OCI-LY1 (cell line): ENCODE data around the gene MPP3.

ENCODE experiments used
- H2AFZ ChIP-seq: fragments of 200-600 bp; sonication (generic), shearing (Covaris generic); 2 replicates; pipeline ENCODE4 v1.6.0; 2014; ENCODE audit warnings: antibody characterized with exemption, mild to moderate bottlenecking, low read length
- H3F3A ChIP-seq: fragments of 200-600 bp; sonication (generic), shearing (Covaris generic); 2 replicates; pipeline ENCODE4 v1.6.0; 2014; ENCODE audit warnings: mild to moderate bottlenecking, antibody characterized with exemption, low read length, moderate library complexity; ENCODE audit not compliant: insufficient read depth
- H3K27ac ChIP-seq: fragments of 200-600 bp; sonication (generic); 2 replicates; pipeline ENCODE4 v1.5.1; 2014; ENCODE audit warnings: low read length, mixed run types, mild to moderate bottlenecking, low read depth; ENCODE audit not compliant: poor library complexity, severe bottlenecking
- H3K27me3 ChIP-seq: fragments of 200-600 bp; sonication (generic); 2 replicates; pipeline ENCODE4 v1.6.0; 2014; ENCODE audit warnings: antibody characterized with exemption, mild to moderate bottlenecking, low read length, moderate library complexity; ENCODE audit not compliant: insufficient read depth
- H3K36me3 ChIP-seq: fragments of 200-600 bp; sonication (generic); 2 replicates; pipeline ENCODE4 v1.6.1; 2014; ENCODE audit warnings: mild to moderate bottlenecking, antibody characterized with exemption, low read length, moderate library complexity, mixed read lengths; ENCODE audit not compliant: insufficient read depth
- H3K4me1 ChIP-seq: fragments of 200-600 bp; sonication (generic); 2 replicates; pipeline ENCODE4 v1.5.1; 2014; ENCODE audit warnings: mild to moderate bottlenecking, low read length, moderate library complexity; ENCODE audit not compliant: insufficient read depth, severe bottlenecking
- H3K4me2 ChIP-seq: fragments of 200-600 bp; sonication (generic), shearing (Covaris generic); 2 replicates; pipeline ENCODE4 v1.6.1; 2014; ENCODE audit warnings: low read length
- H3K4me3 ChIP-seq: fragments of 200-600 bp; sonication (generic); 2 replicates; pipeline ENCODE4 v1.5.1; 2014; ENCODE audit warnings: low read length, low read depth, mild to moderate bottlenecking, mixed read lengths; ENCODE audit not compliant: poor library complexity, severe bottlenecking
- H3K79me2 ChIP-seq: fragments of 200-600 bp; shearing (Covaris generic); 2 replicates; pipeline ENCODE4 v1.6.1; 2016; ENCODE audit warnings: mixed run types, low read length, mixed read lengths; ENCODE audit not compliant: insufficient read depth
- H3K9ac ChIP-seq: fragments of 200-600 bp; sonication (generic), shearing (Covaris generic); 2 replicates; pipeline ENCODE4 v1.6.1; 2014; ENCODE audit warnings: mild to moderate bottlenecking, low read length, mixed read lengths
- H3K9me2 ChIP-seq: fragments of 200-600 bp; sonication (generic), shearing (Covaris generic); 2 replicates; pipeline ENCODE4 v1.6.1; 2014; ENCODE audit warnings: low read depth, mild to moderate bottlenecking, low read length, mixed read lengths
- H3K9me3 ChIP-seq: fragments of 200-600 bp; shearing (Covaris generic); 2 replicates; pipeline ENCODE4 v1.6.1; 2014; ENCODE audit warnings: low read length, mixed read lengths
- H4K20me1 ChIP-seq: fragments of 200-600 bp; sonication (generic), shearing (Covaris generic); 2 replicates; pipeline ENCODE4 v1.6.0; 2016; ENCODE audit warnings: mild to moderate bottlenecking, low read length; ENCODE audit not compliant: insufficient read depth
- CTCF ChIP-seq: fragments of 200-600 bp; sonication (generic), shearing (Covaris generic); IDR thresholded peaks from 2 replicates; pipeline ENCODE4 v1.5.1; 2017; ENCODE audit warnings: mild to moderate bottlenecking, antibody characterized with exemption, low read length, moderate library complexity, mixed read lengths
- EZH2 ChIP-seq: fragments of 200-600 bp; sonication (generic), shearing (Covaris generic); IDR thresholded peaks from 2 replicates; pipeline ENCODE4 v1.8.0; 2017; ENCODE audit warnings: borderline replicate concordance, mixed run types, mild to moderate bottlenecking, antibody characterized with exemption, low read length, moderate library complexity, mixed read lengths

MPP3 gene

GRCh38 chr17:43856141-43856540 lies 23.2 kb upstream of the MPP3 start:
- Histone ChIP-seq H4K20me1 (no peaks in the 10 kb centered on the region), H3K27me3 (peaks cover 12% of the 10 kb centered on the region)

GRCh38 chr17:43855061-43855460 lies 22.1 kb upstream of the MPP3 start:
- Histone ChIP-seq H3K4me2 (no peak overlapping the region), H3K4me3 (no peak overlapping the region), H3F3A (no peaks in the 10 kb centered on the region), H4K20me1 (no peaks in the 10 kb centered on the region), H3K9ac (no peak overlapping the region), H3K27me3 (peaks cover 12% of the 10 kb centered on the region), H3K9me2 (no peaks in the 10 kb centered on the region), H2AFZ (no peak overlapping the region), H3K27ac (no peak overlapping the region), H3K79me2 (no peaks in the 10 kb centered on the region), H3K9me3 (no peaks in the 10 kb centered on the region), H3K4me1 (no peaks in the 10 kb centered on the region), H3K36me3 (no peaks in the 10 kb centered on the region)
- TF ChIP-seq EZH2 (no peak), CTCF (no peak)

More at GRCh38 chr17:43856141-43856540, 23.2 kb upstream of the MPP3 start:
- Histone ChIP-seq H3K9ac (no peak overlapping the region), H3K9me2 (no peaks in the 10 kb centered on the region), H3K79me2 (no peaks in the 10 kb centered on the region), H2AFZ (no peak overlapping the region), H3K27ac (no peak overlapping the region), H3F3A (no peaks in the 10 kb centered on the region), H3K4me3 (no peak overlapping the region), H3K4me1 (no peaks in the 10 kb centered on the region), H3K36me3 (no peaks in the 10 kb centered on the region), H3K4me2 (no peak overlapping the region), H3K9me3 (no peaks in the 10 kb centered on the region)
- TF ChIP-seq EZH2: no peak
- TF ChIP-seq CTCF: no peak

GRCh38 chr17:43854498-43854897 lies 21.6 kb upstream of the MPP3 start:
- Histone ChIP-seq H3K27ac (no peak overlapping the region), H3K4me1 (no peaks in the 10 kb centered on the region), H3K9me2 (no peaks in the 10 kb centered on the region), H2AFZ (no peak overlapping the region), H3K27me3 (peaks cover 12% of the 10 kb centered on the region), H4K20me1 (no peaks in the 10 kb centered on the region), H3K79me2 (no peaks in the 10 kb centered on the region), H3K9ac (no peak overlapping the region), H3F3A (no peaks in the 10 kb centered on the region), H3K36me3 (no peaks in the 10 kb centered on the region), H3K9me3 (no peaks in the 10 kb centered on the region), H3K4me3 (no peak overlapping the region), H3K4me2 (no peak overlapping the region)
- TF ChIP-seq EZH2 (no peak), CTCF (no peak)
